Hair follicle dermal papilla cell (primary cell): ENCODE measurements around the gene ALDH5A1. TPM values are rescaled to one million over a fixed set of nuclear protein-coding genes. Genes with fewer than 3 reads are reported as not detected.

ENCODE experiments used
- total RNA-seq: library from RNA; depleted of rRNA; stranded (reverse); fragments of >200 nt; gene quantifications from 2 replicates; pipeline ENCODE4 v1.2.3, GENCODE V29; 2012

ALDH5A1 gene
- total RNA-seq, result 0.24 and 0.49 TPM in 2 replicates

DNA sequence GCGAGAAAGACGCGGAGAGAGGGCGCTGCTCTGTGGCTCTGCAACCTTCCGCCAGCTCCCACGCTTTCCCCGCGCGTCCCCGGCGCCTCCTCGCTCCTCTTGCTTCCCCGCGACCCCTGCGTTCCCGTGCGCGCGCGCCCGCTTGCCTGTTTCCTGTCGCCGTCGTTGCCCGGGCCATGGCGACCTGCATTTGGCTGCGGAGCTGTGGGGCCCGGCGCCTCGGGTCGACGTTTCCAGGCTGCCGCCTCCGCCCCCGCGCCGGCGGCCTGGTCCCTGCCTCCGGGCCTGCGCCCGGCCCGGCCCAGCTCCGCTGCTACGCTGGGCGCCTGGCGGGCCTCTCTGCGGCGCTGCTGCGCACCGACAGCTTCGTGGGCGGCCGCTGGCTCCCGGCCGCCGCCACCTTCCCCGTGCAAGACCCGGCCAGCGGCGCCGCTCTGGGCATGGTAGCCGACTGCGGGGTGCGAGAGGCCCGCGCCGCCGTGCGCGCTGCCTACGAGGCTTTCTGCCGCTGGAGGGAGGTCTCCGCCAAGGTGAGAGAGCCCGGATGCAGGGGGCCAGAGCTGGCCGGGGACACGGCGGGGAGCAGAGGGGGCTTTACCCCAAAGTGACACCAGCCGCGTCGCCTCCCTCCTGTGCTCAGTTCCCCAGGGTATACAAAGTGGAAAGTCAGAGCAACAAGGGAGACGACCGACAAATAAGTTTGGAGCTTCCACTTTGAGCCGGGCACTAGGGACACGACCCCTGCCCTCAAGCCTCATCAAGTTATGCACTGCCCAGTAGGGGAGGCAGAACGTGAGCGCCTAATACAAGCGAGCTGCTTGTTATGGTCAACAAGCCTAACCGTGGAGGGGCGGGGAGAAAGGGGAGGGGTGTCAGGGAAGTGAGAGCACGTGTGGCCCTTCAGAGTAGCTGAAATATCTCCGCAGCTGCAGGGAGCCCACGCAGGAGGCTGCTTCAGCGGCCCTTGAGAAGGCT is at the start of gene ALDH5A1:
TSS of gene ALDH5A1 (plus strand) at position 149 of the 975 bp plus-strand sequence. CDS start at position 177, 28 bp downstream.

GRCh38 chr6:24489470-24489869 is 5.3 kb upstream of the ALDH5A1 start, which contains the start of gene GPLD1:
TSS of gene GPLD1 (minus strand) at chr6:24489578. CDS start at chr6:24489511, 67 bp downstream.

Other genes starting within 250 kb of the ALDH5A1 start
- gene DCDC2, start 136.9 kb upstream of the ALDH5A1 start, total RNA-seq, result 0.16 and 0.24 TPM in 2 replicates
- gene MRS2, start 92.0 kb upstream of the ALDH5A1 start, total RNA-seq, result 15.8 and 17.2 TPM in 2 replicates
- 0.32 TPM in 1 of 2 replicates, not detected in the other for gene GPLD1, start 5.4 kb upstream of the ALDH5A1 start, total RNA-seq
- gene KIAA0319, start 151.2 kb downstream of the ALDH5A1 start, total RNA-seq, result under 0.01 TPM in 1 of 2 replicates, not detected in the other
- gene TDP2, start 171.9 kb downstream of the ALDH5A1 start, total RNA-seq, result 19.3 and 19.5 TPM in 2 replicates
- 5.5 and 5.7 TPM in 2 replicates for gene ACOT13, start 172.1 kb downstream of the ALDH5A1 start, total RNA-seq
- 143 and 152 TPM in 2 replicates for gene C6orf62, start 224.2 kb downstream of the ALDH5A1 start, total RNA-seq